SK-N-SH (cell line): ENCODE results near the gene ZNF816. TPM values are rescaled to one million over a fixed set of nuclear protein-coding genes. Genes with fewer than 3 reads are reported as not detected.

Source experiments
- CTCF ChIA-PET: fragments of 300-600, 350-600 bp; formaldehyde crosslinking; extraction: SDS; loops from one replicate; lab custom pipeline; 2021; lab: Yijun Ruan, JAX
- POLR2A ChIA-PET: fragments of 350-600 bp; sonication (Branson Sonifier 250); formaldehyde crosslinking; extraction: SDS; loops from one replicate; lab custom pipeline; 2020; ENCODE audit warnings: antibody characterized with exemption, inconsistent platforms; lab: Yijun Ruan, JAX
- DNase-seq: peaks from one replicate; pipeline ENCODE4 v3.0.0; 2012
- H2AFZ ChIP-seq: fragments of 200-600 bp; sonication (generic); 2 replicates; pipeline ENCODE4 v1.8.1; 2016; ENCODE audit warnings: antibody characterized with exemption, mild to moderate bottlenecking, low read depth
- H3F3A ChIP-seq: fragments of 200-600 bp; sonication (generic); replicated peaks from 2 replicates; pipeline ENCODE3; 2016; ENCODE audit warnings: antibody characterized with exemption, mild to moderate bottlenecking; ENCODE audit not compliant: insufficient read depth
- H3K27ac ChIP-seq, 2 experiments: fragments of 200-500 bp in 1 of 2; fragments of 200-600 bp in 1 of 2; sonication (Bioruptor generic) in 1 of 2; sonication (generic), shearing (Covaris generic) in 1 of 2; 2 replicates each; pipeline versions ENCODE4 v1.5.1 to v1.6.1; 2014 to 2016; ENCODE audit warnings: low read depth in 2 of 2, inconsistent platforms in 1 of 2, low read length in 1 of 2, mild to moderate bottlenecking in 1 of 2, mixed read lengths in 1 of 2
- H3K27me3 ChIP-seq: fragments of 200-600 bp; sonication (generic), shearing (Covaris generic); 2 replicates; pipeline ENCODE4 v1.6.1; 2016; ENCODE audit warnings: mixed run types; ENCODE audit not compliant: insufficient read depth
- H3K36me3 ChIP-seq, 2 experiments: fragments of 200-500 bp in 1 of 2; fragments of 200-600 bp in 1 of 2; sonication (Bioruptor generic) in 1 of 2; sonication (generic) in 1 of 2; replicated peaks in 1 of 2; 2 replicates each; pipeline versions ENCODE3 to v1.5.1; 2014 to 2016; ENCODE audit warnings: low read length in 1 of 2, mild to moderate bottlenecking in 1 of 2; ENCODE audit not compliant: insufficient read depth in 2 of 2, control insufficient read depth in 1 of 2
- H3K4me1 ChIP-seq, 2 experiments: fragments of 200-500 bp in 1 of 2; fragments of 200-600 bp in 1 of 2; sonication (Bioruptor generic) in 1 of 2; sonication (generic), shearing (Covaris generic) in 1 of 2; 2 replicates each; pipeline versions ENCODE4 v1.5.1 to v1.6.1; 2014 to 2016; ENCODE audit warnings: low read depth in 1 of 2, low read length in 1 of 2, mixed run types in 1 of 2; ENCODE audit not compliant: insufficient read depth in 2 of 2, control insufficient read depth in 1 of 2
- H3K4me2 ChIP-seq: fragments of 200-600 bp; sonication (generic), shearing (Covaris generic); 2 replicates; pipeline ENCODE4 v1.6.1; 2017; ENCODE audit warnings: mixed run types
- H3K4me3 ChIP-seq, 2 experiments: fragments of 200-500 bp in 1 of 2; fragments of 200-600 bp in 1 of 2; sonication (Bioruptor generic) in 1 of 2; sonication (generic), shearing (Covaris generic) in 1 of 2; 2 replicates each; pipeline versions ENCODE4 v1.5.1 to v1.8.1; 2014 to 2016; ENCODE audit warnings: low read depth in 2 of 2, inconsistent platforms in 1 of 2, low read length in 1 of 2, mild to moderate bottlenecking in 1 of 2, mixed read lengths in 1 of 2, moderate library complexity in 1 of 2
- H3K79me2 ChIP-seq: fragments of 200-600 bp; sonication (generic); 2 replicates; pipeline ENCODE4 v1.8.1; 2017; ENCODE audit warnings: mild to moderate bottlenecking; ENCODE audit not compliant: insufficient read depth
- H3K9ac ChIP-seq: fragments of 200-600 bp; sonication (generic); 2 replicates; pipeline ENCODE4 v1.6.1; 2017; ENCODE audit warnings: mixed run types
- H3K9me2 ChIP-seq: fragments of 200-600 bp; sonication (generic); 2 replicates; pipeline ENCODE4 v1.6.1; 2017; ENCODE audit warnings: mixed run types
- H3K9me3 ChIP-seq: fragments of 200-600 bp; sonication (generic); 2 replicates; pipeline ENCODE4 v1.6.1; 2017; ENCODE audit warnings: mixed run types, mild to moderate bottlenecking, moderate library complexity
- H4K20me1 ChIP-seq: fragments of 200-600 bp; sonication (generic); 2 replicates; pipeline ENCODE4 v1.6.1; 2017; ENCODE audit warnings: mild to moderate bottlenecking, mixed run types; ENCODE audit not compliant: insufficient read depth
- CHD2 ChIP-seq: fragments of 150-350 bp; IDR thresholded peaks from 2 replicates; pipeline ENCODE4 v1.6.1; 2018; ENCODE audit warnings: low read length; ENCODE audit not compliant: partially characterized antibody
- ELF1 ChIP-seq: IDR thresholded peaks from 2 replicates; pipeline ENCODE4 v1.4.0; 2012
- GATA2 ChIP-seq: sonication (generic); formaldehyde crosslinking; IDR thresholded peaks from 2 replicates; pipeline ENCODE4 v1.5.0; 2020; ENCODE audit warnings: mild to moderate bottlenecking, missing genetic modification reagents
- MXI1 ChIP-seq: IDR thresholded peaks from 2 replicates; pipeline ENCODE4 v1.6.1; 2012; ENCODE audit warnings: mild to moderate bottlenecking, low read depth, low read length, improper control_type of control experiment
- POLR2AphosphoS5 ChIP-seq: IDR thresholded peaks from 2 replicates; pipeline ENCODE4 v1.6.1; 2012; ENCODE audit warnings: low read depth, low read length
- RAD21 ChIP-seq: IDR thresholded peaks from 2 replicates; pipeline ENCODE4 v1.6.1; 2012; ENCODE audit warnings: mild to moderate bottlenecking, low read length
- RCOR1 ChIP-seq: fragments of 150-350 bp; IDR thresholded peaks from 2 replicates; pipeline ENCODE4 v1.6.1; 2017; ENCODE audit warnings: antibody characterized with exemption, low read length
- RFX5 ChIP-seq: IDR thresholded peaks from 2 replicates; pipeline ENCODE4 v1.6.1; 2012; ENCODE audit warnings: mild to moderate bottlenecking, improper control_type of control experiment, low read length
- SMC3 ChIP-seq: IDR thresholded peaks from 2 replicates; pipeline ENCODE4 v1.6.1; 2012; ENCODE audit warnings: low read depth, low read length, improper control_type of control experiment
- TEAD4 ChIP-seq: IDR thresholded peaks from 2 replicates; pipeline ENCODE4 v1.4.0; 2012; ENCODE audit warnings: mild to moderate bottlenecking, borderline replicate concordance; ENCODE audit not compliant: insufficient read depth
- WGBS: methylation state at CpG from one replicate; pipeline ENCODE4 v1.1.6; 2017; ENCODE audit warnings: low lambda C conversion rate; 5-methylcytosine and 5-hydroxymethylcytosine counted together
- polyA plus RNA-seq, 3 experiments: library from polyadenylated mRNA; depleted of rRNA; stranded (reverse); fragments of >200 nt; gene quantifications; 2 replicates each; pipeline ENCODE4 v1.2.3, GENCODE V29; 2012
- TF ChIP-seq, protein P1 (sequence below): fragments of 200-600 bp; sonication (generic); IDR thresholded peaks from 2 replicates; pipeline ENCODE4 v1.6.1; 2017; ENCODE audit warnings: antibody characterized with exemption, mild to moderate bottlenecking, moderate library complexity
- TF ChIP-seq, protein P2 (sequence below): IDR thresholded peaks from 2 replicates; pipeline ENCODE4 v1.4.0; 2012; ENCODE audit warnings: low read depth, borderline replicate concordance
- TF ChIP-seq, protein P3 (sequence below): IDR thresholded peaks from 2 replicates; pipeline ENCODE4 v1.4.0; 2012; ENCODE audit warnings: low read depth
- TF ChIP-seq, protein P4 (sequence below): fragments of 150-350 bp; IDR thresholded peaks from 2 replicates; pipeline ENCODE4 v1.6.1; 2016; ENCODE audit warnings: mild to moderate bottlenecking, low read depth, low read length

Gene ZNF816
- polyA plus RNA-seq, 1 of the 3 experiments (the other 2 are of a cell fraction), result 1.8 TPM

DNA sequence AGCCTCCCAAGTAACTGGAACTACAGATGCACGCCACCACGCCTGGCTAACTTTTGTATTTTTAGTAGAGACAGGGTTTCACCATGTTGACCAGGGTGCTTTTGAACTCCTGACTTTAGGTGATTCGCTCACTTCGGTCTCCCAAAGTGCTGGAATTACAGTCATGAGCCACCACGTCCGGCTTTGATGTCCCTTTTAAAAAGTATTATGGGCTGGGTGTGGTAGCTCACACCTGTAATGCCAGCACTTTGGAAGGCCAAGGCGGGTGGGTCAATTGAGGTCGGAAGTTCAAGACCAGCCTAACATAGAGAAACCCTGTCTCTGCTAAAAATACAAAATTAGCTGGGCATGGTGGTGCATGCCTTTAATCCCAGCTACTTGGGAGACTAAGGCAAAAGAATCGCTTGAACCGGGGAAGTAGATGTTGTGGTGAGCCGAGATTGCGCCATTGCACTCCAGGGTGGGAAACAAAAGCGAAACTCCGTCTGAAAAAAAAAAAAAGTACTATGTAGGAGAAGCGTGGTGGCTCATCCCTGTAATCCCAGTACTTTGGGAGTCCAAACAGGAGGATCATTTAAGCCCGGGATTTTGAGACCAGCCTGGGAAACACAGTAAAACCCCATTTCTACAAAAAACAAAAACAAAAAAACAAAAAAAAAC, 28.2 kb upstream of the ZNF816 start:
- no peaks in the 10 kb centered on the region for H3K36me3 ChIP-seq
- POLR2A ChIA-PET, result no interaction called here
- no peak overlapping the region for H3K4me3 ChIP-seq
- no peaks in the 10 kb centered on the region for H3K9me2 ChIP-seq
- H3K79me2 ChIP-seq, result no peaks in the 10 kb centered on the region
- H3K9ac ChIP-seq, result no peak overlapping the region
- no peaks in the 10 kb centered on the region for H3K27me3 ChIP-seq
- H3K27ac ChIP-seq, result peak overlapping the region in 1 of 2 experiments; percentile 74; a peak in 2 of 4 replicates
- no peaks in the 10 kb centered on the region for H3K9me3 ChIP-seq
- H3F3A ChIP-seq, result peaks cover 3% of the 10 kb centered on the region
- H3K4me1 ChIP-seq, result peaks cover 3 to 4% of the 10 kb centered on the region in 2 experiments; a peak in 2 of 4 replicates
- H4K20me1 ChIP-seq, result no peaks in the 10 kb centered on the region
- H2AFZ ChIP-seq, result no peak overlapping the region
- no peak for TF ChIP-seq GATA2 (CRISPR knock-in tag)
- no peak for TF ChIP-seq POLR2AphosphoS5
- TF ChIP-seq RFX5, result no peak
- TF ChIP-seq, protein P1, sequence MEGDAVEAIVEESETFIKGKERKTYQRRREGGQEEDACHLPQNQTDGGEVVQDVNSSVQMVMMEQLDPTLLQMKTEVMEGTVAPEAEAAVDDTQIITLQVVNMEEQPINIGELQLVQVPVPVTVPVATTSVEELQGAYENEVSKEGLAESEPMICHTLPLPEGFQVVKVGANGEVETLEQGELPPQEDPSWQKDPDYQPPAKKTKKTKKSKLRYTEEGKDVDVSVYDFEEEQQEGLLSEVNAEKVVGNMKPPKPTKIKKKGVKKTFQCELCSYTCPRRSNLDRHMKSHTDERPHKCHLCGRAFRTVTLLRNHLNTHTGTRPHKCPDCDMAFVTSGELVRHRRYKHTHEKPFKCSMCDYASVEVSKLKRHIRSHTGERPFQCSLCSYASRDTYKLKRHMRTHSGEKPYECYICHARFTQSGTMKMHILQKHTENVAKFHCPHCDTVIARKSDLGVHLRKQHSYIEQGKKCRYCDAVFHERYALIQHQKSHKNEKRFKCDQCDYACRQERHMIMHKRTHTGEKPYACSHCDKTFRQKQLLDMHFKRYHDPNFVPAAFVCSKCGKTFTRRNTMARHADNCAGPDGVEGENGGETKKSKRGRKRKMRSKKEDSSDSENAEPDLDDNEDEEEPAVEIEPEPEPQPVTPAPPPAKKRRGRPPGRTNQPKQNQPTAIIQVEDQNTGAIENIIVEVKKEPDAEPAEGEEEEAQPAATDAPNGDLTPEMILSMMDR, result no peak
- H3K4me2 ChIP-seq, result peak overlapping the region; percentile 23; the same call in 1 of the 2 replicates
- WGBS, result 75% methylated on average over 16 of the region's 16 CpGs
- DNase-seq, result no peak
- CTCF ChIA-PET, result no interaction called here

DNA sequence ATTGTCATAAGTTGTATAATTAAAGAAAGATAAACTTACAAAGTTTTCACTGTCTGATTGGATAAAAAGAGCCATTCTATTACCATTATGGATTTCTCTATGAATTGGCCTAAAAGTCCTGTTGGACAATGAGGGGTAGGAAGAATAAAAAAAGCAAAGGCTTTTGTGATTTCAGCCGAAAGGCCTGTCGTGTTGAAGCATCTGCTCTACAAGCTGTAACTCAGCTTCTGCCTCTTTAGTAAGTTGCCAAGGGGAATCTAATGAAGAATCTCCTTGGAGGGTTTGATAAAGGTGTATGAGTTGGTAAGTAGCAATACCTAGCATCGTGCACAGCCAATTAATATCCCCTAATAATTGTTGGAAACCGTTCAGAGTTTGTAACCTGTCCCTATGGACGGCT, 25.8 kb upstream of the ZNF816 start:
- CTCF ChIA-PET, result no interaction called here
- WGBS, result 44% methylated on average over 5 of the region's 5 CpGs

More for the DNA sequence above, 25.8 kb upstream of the ZNF816 start:
- Histone ChIP-seq H3K36me3 (no peaks in the 10 kb centered on the region), H3K9ac (no peak overlapping the region), H3K79me2 (no peaks in the 10 kb centered on the region), H4K20me1 (no peaks in the 10 kb centered on the region), H3K27me3 (no peaks in the 10 kb centered on the region), H3K9me3 (no peaks in the 10 kb centered on the region), H3K9me2 (no peaks in the 10 kb centered on the region), H2AFZ (no peak overlapping the region), H3K27ac (no peak overlapping the region), H3K4me2 (no peak overlapping the region), H3K4me1 (peaks cover 3 to 4% of the 10 kb centered on the region in 2 experiments; a peak in 2 of 4 replicates), H3K4me3 (no peak overlapping the region), H3F3A (no peaks in the 10 kb centered on the region)
- POLR2A ChIA-PET, result no interaction called here
- no peak for DNase-seq
- TF ChIP-seq ELF1 (no peak), SMC3 (no peak), CHD2 (no peak), POLR2AphosphoS5 (no peak), RCOR1 (no peak), RAD21 (no peak), MXI1 (no peak), TEAD4 (no peak)
- TF ChIP-seq, protein P1, result no peak
- TF ChIP-seq, protein P2, sequence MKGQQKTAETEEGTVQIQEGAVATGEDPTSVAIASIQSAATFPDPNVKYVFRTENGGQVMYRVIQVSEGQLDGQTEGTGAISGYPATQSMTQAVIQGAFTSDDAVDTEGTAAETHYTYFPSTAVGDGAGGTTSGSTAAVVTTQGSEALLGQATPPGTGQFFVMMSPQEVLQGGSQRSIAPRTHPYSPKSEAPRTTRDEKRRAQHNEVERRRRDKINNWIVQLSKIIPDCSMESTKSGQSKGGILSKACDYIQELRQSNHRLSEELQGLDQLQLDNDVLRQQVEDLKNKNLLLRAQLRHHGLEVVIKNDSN, result no peak
- TF ChIP-seq, protein P3, sequence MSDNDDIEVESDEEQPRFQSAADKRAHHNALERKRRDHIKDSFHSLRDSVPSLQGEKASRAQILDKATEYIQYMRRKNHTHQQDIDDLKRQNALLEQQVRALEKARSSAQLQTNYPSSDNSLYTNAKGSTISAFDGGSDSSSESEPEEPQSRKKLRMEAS, result no peak
- TF ChIP-seq, protein P4, sequence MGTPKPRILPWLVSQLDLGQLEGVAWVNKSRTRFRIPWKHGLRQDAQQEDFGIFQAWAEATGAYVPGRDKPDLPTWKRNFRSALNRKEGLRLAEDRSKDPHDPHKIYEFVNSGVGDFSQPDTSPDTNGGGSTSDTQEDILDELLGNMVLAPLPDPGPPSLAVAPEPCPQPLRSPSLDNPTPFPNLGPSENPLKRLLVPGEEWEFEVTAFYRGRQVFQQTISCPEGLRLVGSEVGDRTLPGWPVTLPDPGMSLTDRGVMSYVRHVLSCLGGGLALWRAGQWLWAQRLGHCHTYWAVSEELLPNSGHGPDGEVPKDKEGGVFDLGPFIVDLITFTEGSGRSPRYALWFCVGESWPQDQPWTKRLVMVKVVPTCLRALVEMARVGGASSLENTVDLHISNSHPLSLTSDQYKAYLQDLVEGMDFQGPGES, result no peak
